NCI-H774 (cell line): ENCODE results near the gene NSMCE1.

ENCODE experiments used
- DNase-seq: peaks from one replicate; lab custom pipeline; 2025; lab: John Stamatoyannopoulos, UW

The NSMCE1 gene

GRCh38 chr16:27191352-27191924, 77.1 kb downstream of the NSMCE1 start:
- no peak for DNase-seq

DNA sequence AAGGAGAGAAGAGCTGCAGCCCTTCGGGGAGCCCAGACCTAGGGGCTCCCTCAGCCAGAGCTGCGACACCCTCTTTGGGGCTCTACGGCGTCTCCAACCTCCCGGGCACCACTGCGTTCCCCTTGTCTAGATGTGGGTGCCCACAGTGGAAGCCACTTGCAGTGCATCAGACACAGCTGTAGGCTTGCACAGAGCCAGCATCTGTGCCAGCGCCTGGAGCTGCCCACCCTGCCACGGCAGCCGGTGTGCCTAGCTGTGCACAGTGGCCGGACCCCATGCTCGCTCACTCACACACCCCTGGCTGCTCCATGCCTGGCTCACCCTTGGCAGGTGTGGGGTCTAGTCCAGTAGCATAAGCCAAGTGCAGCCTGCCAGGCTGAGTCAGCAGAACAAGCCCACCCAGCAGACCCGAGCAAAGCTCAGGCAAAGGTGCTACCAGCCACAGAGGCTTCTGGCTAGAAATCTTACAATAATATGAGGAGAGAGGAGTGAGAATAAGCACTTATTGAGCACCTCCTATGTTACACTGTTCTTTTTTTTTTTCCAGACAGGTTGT, 78.2 kb downstream of the NSMCE1 start:
- DNase-seq, result no peak

DNA sequence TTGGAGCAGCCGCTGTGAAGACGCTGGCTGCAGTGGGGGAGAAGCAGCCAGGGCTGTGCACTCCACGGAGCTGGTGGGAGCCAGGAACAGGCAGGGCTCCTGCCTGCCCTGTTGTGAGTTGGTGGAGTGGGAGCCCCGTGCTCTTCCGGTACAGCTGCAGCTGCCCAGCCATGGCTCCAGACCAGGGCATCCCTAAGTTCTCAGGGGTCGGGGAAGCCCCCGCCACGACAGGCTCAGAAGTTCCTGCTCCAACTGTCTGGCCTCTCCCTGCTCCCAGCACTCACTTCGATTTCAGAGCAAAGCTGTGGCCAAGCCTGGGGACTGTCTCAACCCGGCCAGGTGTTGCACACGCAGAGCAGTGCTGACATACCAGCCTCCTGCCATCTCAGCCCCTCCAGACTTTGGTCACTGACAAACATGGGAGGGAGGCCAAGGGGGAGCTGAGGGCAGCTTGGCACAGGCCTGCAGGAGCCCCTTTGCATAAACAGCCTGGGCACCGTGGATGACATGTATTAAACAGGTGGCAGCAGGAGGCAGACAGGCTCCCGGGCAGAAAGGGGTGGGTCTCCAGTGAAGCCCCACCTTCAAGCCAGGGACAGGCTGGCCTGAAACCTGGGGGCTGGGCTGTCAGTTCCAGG, 79.1 kb downstream of the NSMCE1 start:
- no peak for DNase-seq

- DNase-seq, result no peak
These were observed 79.9 kb downstream of the NSMCE1 start for GRCh38 chr16:27188633-27189032.

GRCh38 chr16:27185776-27186130, 82.8 kb downstream of the NSMCE1 start:
- no peak for DNase-seq

GRCh38 chr16:27182906-27183405, 85.6 kb downstream of the NSMCE1 start:
- DNase-seq, result no peak

- no peak for DNase-seq
These were observed 87.4 kb downstream of the NSMCE1 start for GRCh38 chr16:27181019-27181790.

DNA sequence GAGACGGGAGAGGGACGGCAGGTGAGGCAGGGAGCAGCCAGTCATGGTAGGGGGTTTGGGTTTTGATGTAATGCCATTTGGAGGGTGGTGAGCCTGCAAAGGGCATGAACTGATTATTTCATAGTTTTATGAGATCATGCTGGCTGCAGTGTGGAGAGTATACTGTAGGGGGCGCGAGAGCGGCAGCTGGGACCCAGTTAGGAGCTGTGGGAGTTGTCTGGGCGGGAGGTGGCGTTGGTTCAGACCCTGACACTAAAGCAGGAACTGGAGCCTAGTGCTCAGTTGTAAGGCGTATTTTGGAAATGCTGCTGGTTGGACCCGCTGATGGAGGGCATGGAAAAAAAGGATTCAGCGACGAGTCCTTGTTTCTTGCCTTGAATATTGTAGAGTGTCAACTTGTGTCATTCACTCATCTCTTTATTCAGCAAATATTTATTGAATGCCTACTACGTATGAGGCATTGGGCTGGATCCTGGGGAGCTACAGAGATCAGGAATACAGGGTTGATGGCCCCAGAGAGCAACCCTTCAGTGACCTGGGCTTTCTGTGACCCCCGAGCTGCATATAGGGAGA, 89.0 kb downstream of the NSMCE1 start:
- peak; percentile 42 for DNase-seq

DNA sequence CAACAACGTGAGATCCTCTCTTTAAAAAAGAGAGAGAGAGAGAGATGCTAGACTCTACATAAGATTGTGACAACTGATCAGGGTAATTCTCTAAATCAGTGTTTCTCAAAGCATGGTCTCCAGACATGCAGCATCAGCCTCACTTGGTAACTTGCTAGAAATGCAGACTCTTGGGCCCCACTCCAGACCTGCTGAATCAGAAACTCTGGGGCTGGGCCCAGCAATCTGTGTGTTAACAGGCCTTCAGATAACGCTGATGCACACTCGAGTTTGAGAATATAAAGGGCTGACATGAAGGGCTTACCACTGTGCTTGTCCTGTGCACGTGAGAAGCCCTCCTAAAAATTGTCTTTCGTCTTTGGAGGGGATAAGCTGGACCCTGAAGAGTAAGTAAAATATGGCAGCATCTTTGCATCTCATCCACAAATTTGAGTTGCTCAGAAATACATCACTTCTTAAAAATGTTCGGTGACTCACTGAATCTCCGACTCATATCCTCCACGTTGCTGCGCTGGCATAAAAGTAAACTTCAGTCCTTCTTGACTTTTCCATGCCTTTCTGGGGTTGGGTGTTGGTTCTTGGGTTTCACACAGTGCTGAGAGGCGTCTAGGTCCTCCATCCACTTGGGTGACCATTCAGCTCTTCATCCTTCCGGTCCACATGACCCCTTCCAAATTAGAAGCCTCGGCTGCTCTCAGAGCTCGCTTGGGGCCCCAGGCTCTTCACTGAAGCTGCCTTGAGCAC, 91.4 kb downstream of the NSMCE1 start:
- no peak for DNase-seq

GRCh38 chr16:27175888-27176287, 92.7 kb downstream of the NSMCE1 start:
- DNase-seq, result no peak
